LNCaP clone FGC (cell line): Measurements from ENCODE around the gene OR2V1.
A peak's percentile ranks its signal among the peaks of the same experiment; 100 is the strongest.
"Not testable (repeated sequence)": the region's sequence is repeated elsewhere in the genome, so short reads cannot be mapped to it uniquely, and the experiment has no call there.

Experiments
- DNase-seq: peaks from one replicate; pipeline ENCODE4 v3.0.0-alpha.2; 2011; ENCODE audit warnings: low read depth
- H3K4me3 ChIP-seq: 2 replicates; pipeline ENCODE4 v1.5.1; 2011; ENCODE audit warnings: mild to moderate bottlenecking, low read depth, low read length, control low read depth
- CTCF ChIP-seq: IDR thresholded peaks from 2 replicates; pipeline ENCODE4 v1.5.1; 2012; ENCODE audit warnings: mild to moderate bottlenecking; ENCODE audit not compliant: control insufficient read depth, insufficient read depth; ENCODE audit errors: extremely low read depth

Gene OR2V1

DNA sequence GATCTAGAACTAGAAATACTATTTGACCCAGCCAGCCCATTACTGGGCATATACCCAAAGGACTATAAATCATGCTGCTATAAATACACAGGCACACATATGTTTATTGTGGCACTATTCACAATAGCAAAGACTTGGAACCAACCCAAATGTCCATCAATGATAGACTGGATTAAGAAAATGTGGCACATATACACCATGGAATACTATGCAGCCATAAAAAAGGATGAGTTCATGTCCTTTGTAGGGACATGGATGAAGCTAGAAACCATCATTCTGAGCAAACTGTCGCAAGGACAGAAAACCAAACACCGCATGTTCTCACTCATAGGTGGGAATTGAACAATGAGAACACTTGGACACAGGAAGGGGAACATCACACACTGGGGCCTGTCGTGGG is 35.8 kb downstream of the OR2V1 start:
- not testable (repeated sequence) for DNase-seq, H3K4me3 ChIP-seq

DNA sequence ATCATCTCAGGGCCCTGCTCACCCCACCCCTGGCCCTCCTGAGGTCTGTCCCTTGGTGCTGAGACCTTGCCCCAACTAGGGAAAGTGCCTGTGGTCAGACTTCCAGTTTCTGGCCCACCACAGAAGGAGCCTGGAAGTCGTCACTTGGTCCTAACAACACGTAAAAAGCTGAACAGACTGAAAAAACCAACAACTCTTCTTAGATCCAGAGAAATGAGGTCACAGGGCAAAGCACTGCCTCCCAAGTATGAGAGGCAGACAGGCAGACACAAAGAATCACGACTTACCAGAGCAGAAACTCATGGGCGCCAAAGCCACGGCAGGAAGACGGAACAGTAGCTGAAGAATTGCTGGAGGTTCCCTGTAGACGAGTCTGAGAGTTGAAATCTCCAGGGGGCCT is 38.5 kb downstream of the OR2V1 start:
- DNase-seq, result no peak
- no peak overlapping the region for H3K4me3 ChIP-seq
- TF ChIP-seq CTCF, result no peak

DNA sequence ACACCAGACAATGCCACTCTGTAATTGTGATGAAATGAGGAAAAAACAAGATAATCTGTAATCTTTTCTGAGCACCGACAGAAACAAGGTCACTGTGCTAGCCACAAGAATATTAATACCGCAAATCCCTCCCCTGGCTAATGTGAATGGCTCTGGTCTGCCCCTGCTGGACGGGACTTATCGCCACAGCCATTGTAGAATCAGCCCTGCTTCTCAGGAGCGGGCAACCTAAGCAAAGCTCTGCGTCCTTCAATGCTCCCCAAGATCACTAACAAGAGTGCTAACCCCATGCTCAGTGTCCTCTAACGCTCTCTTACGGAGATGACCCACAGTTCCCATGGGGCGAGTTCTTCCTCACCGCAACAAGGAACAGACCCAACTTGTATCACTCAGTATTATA is 42.7 kb downstream of the OR2V1 start:
- DNase-seq, result no peak
- no peak overlapping the region for H3K4me3 ChIP-seq
- TF ChIP-seq CTCF, result peak; percentile 35

DNA sequence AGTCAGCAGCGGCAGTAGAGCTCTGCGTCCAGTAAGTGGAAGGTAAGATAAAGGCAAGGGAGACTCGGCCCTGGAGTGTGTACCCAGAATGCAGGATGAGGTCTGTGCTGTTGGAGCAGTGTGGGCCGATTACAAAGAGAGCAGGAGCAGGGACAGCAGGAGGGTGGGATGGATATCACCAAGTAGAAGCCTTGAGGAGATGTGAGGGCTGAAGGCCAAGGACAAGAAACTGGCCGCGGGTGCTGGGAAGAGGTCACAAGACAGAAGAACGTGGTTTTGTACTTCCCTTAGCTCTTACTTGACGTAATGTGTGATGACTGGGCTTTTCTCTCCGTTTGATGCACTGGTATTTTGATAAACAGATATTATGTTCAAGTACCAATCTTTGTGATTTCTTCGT is 43.7 kb downstream of the OR2V1 start:
- no peak overlapping the region for H3K4me3 ChIP-seq
- TF ChIP-seq CTCF, result no peak
- DNase-seq, result no peak

DNA sequence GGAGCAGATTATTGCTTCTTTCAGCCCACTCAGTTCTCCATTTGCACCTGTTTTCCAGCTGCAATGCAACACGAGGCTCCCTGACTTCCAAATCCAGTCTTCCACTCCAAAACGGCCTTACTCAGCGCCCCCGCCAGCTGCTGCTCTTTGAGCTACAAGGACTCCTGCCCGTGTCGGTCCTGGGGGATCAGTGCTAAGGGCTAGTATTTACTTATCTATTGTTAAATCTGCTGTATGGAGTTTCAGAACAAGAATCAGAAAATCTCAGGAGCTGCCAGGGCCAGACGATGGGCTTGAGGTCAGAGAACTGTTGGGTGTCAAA is 44.1 kb downstream of the OR2V1 start:
- TF ChIP-seq CTCF, result no peak

DNA sequence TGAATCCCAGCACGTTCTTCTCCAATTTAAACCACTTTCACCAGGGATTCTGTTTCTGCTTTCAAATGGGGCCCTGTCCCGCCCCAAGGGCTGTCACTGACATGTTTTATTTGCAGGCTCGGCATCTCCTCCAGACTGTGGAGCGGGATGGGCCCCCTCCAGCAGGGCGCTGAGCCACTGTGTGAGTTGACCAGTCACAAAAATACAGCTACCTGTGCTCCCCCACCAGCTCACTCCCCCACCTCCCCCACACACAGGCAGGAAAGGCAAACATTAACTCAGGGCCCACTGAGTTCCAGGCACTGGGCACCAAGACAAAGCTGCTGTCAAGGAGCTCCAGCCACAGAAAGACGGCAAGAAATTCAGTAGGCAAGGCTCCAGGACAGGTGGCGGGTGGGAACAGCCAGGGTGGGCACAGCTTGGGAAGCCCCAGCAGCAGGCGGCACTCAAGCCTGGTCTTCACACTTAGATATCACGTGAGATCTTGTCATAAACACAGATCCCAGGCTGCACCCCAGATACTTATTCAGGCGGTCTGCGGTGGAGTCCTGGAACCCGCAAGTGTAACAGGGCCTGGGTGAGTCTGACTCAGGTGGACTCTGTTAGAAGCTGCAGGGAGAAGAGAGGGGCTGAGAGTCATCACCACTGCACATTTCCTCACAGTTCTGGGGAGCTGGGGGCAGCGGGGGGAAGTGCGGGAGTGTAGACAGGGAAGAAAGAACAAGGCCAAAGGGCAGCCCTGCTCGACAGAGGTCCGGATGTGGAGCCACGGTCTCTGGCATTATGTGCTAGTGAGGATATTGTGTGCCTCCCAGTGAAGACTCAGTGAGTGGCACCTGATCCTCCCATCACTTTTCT is 44.7 kb downstream of the OR2V1 start:
- no peak for TF ChIP-seq CTCF
- no peak overlapping the region for H3K4me3 ChIP-seq
- no peak for DNase-seq

More for the DNA sequence above, 44.1 kb downstream of the OR2V1 start:
- H3K4me3 ChIP-seq, result no peak overlapping the region
- DNase-seq, result no peak

GRCh38 chr5:181084621-181085195 is 46.3 kb downstream of the OR2V1 start:
- no peak overlapping the region for H3K4me3 ChIP-seq
- TF ChIP-seq CTCF, result no peak
- no peak for DNase-seq
